ENCODE results near the gene BCL7A. TPM values are rescaled to one million over a fixed set of nuclear protein-coding genes. Genes with fewer than 3 reads are reported as not detected.

The BCL7A gene
- total RNA-seq, 1 donor from 2014 or later: 41.4 TPM

DNA sequence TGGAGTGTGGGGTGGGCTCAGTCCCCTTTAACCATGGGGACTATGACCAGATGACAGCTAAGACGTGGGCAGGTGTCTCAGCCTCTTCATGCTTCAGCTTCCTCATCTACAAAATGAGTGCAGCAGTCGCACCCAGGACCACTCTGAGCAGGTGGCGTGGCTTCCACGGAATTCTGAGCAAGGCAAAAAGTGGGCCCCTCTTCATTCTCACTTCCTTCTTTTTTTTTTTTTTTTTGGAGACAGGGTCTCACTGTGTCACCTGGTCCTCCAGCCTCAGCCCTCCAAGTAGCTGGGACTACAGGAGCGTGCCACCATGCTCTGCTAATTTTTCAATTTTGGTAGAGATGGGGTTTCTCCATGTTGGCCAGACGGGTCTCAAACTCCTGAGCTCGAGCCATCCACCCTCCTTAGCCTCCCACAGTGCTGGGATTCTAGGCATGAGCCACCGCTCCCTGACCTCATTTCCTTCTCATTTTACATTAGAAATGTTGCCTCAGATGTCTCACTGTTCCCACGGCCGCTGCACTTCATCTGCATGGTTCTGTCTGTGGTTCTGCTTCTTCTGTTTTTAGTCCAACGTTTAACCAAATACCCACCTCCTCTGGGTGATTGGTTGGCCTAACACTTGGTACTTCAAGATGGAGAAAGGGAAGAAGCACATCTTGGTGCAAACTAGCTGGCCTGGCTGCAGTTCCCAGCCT, 41.3 kb upstream of the BCL7A start:
- TF ChIP-seq, protein P1, sequence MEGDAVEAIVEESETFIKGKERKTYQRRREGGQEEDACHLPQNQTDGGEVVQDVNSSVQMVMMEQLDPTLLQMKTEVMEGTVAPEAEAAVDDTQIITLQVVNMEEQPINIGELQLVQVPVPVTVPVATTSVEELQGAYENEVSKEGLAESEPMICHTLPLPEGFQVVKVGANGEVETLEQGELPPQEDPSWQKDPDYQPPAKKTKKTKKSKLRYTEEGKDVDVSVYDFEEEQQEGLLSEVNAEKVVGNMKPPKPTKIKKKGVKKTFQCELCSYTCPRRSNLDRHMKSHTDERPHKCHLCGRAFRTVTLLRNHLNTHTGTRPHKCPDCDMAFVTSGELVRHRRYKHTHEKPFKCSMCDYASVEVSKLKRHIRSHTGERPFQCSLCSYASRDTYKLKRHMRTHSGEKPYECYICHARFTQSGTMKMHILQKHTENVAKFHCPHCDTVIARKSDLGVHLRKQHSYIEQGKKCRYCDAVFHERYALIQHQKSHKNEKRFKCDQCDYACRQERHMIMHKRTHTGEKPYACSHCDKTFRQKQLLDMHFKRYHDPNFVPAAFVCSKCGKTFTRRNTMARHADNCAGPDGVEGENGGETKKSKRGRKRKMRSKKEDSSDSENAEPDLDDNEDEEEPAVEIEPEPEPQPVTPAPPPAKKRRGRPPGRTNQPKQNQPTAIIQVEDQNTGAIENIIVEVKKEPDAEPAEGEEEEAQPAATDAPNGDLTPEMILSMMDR (IDR thresholded peaks at IDR 0.05): no peak
- Mint-ChIP-seq H3K9me3 (no peaks in the 10 kb centered on the region), H3K27ac (peak overlapping the region; percentile 90), H3K27me3 (no peaks in the 10 kb centered on the region), H3K36me3 (ENCODE audit: low read depth) (no peaks in the 10 kb centered on the region), H3K4me1 (peaks cover 59% of the 10 kb centered on the region), H3K4me3 (peak overlapping the region; percentile 70)
- ChIA-PET POLR2A (interaction anchor here (0.6 to 4.5 kb wide), 17 partner anchors 8 to 1154 kb away, joined by 3 to 98 read pairs (median 5); partner anchors contain the start of gene BCL7A), CTCF (interaction anchor here (1.0 to 2.0 kb wide), 6 partner anchors 11 to 143 kb away, joined by 3 to 8 read pairs (median 5); partner anchors contain the start of gene CFAP251)
- DNase-seq (no peak), ATAC-seq (ENCODE audit: low read depth) (peak; percentile 78)
- intact Hi-C loops (cut with micrococcal nuclease): loop anchor here (1.0 to 2.0 kb wide), 4 partner anchors 12 to 62 kb away; partner anchors contain the start of gene CFAP251

DNA sequence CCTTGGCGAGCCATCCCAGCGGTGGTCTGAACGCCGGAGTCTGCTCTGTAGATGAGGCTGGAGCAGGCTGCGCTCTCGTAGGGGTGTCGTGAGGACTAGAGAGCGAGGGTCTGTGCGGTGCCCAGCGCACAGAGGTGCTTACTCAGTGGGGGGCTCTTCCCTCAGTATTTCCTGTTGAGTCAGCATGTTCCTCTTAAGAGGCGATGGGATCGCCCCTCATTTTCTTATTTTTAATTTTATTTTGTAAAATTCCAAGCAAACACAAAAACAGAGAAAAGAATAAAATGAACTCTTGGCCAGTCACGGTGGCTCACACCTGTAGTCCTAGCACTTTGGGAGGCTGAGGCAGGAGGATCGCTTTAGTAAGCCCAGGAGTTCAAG, 40.8 kb upstream of the BCL7A start:
- no peak for ATAC-seq (ENCODE audit: low read depth)
- POLR2A ChIA-PET: interaction anchor here (0.6 to 4.5 kb wide), 15 partner anchors 8 to 248 kb away, joined by 3 to 98 read pairs (median 6); partner anchors contain the start of gene BCL7A
- peak overlapping the region; percentile 70 for H3K4me3 Mint-ChIP-seq
- intact Hi-C loops (cut with micrococcal nuclease): loop anchor here (1.0 to 2.0 kb wide), 4 partner anchors 11 to 62 kb away; partner anchors contain the start of gene CFAP251
- TF ChIP-seq, protein P1 (IDR thresholded peaks at IDR 0.05): no peak
- H3K27ac Mint-ChIP-seq: peak overlapping the region; percentile 90
- H3K9me3 Mint-ChIP-seq: no peaks in the 10 kb centered on the region
- H3K27me3 Mint-ChIP-seq: no peaks in the 10 kb centered on the region
- no peaks in the 10 kb centered on the region for H3K36me3 Mint-ChIP-seq (ENCODE audit: low read depth)
- H3K4me1 Mint-ChIP-seq: peaks cover 59% of the 10 kb centered on the region
- no peak for DNase-seq
- CTCF ChIA-PET: interaction anchor here (1.3 to 2.0 kb wide), 4 partner anchors 11 to 62 kb away, joined by 5 to 8 read pairs (median 6); partner anchors contain the start of gene CFAP251

DNA sequence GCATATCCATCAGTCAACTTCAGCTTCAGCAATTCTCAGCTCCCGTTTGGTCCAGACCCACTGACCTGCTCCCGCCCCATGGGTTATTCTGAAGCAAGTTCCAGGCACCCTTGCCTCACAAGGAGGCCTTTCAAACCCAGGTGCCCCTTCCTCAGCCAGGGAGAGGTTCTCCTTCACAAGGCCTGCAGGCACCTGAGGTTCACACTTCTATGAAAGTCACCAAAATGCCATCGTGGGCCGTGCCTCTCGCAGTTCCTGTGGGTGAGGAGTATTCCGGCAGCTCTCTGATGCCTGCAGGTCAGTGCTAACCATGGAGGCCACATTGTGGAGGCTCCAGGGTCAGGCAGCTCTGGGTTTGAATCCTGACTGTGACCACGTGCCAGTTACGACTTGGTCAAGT, 40.2 kb upstream of the BCL7A start:
- POLR2A ChIA-PET: interaction anchor here (0.6 to 4.5 kb wide), 10 partner anchors 10 to 438 kb away, joined by 3 to 98 read pairs (median 10); partner anchors contain the start of gene BCL7A
- Mint-ChIP-seq H3K4me3 (no peak overlapping the region), H3K36me3 (ENCODE audit: low read depth) (no peaks in the 10 kb centered on the region), H3K27me3 (no peaks in the 10 kb centered on the region), H3K9me3 (no peaks in the 10 kb centered on the region), H3K27ac (peak overlapping the region; percentile 90), H3K4me1 (peaks cover 59% of the 10 kb centered on the region)
- ATAC-seq (ENCODE audit: low read depth) (no peak), DNase-seq (no peak)
- intact Hi-C loops (cut with micrococcal nuclease): loop anchor here (2.0 kb wide), 1 partner anchor 63 kb away; the partner anchor contains the start of gene CFAP251
- TF ChIP-seq, protein P1 (IDR thresholded peaks at IDR 0.05): no peak
- CTCF ChIA-PET: interaction anchor here (1.8 to 2.0 kb wide), 2 partner anchors 23 to 63 kb away, joined by 5 to 6 read pairs; partner anchors contain the start of gene CFAP251

DNA sequence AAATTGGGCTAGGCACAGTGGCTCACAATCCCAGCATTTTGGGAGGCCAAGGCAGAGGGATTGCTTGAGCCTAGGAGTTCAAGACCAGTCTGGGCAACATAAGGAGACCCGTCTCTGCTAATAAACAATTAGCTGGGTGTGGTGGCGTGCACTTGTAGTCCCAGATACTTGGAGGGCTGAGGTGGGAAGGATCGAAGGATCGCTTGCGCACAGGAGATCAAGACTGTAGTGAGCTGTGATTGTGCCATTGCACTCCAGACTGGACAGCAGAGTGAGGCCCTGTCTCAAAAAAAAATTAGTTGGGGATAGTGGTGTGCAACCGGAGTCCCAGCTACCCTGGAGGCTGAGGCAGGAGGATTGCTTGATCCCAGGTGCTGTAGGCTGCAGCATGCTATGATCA, 38.7 kb upstream of the BCL7A start:
- H3K27ac Mint-ChIP-seq: peak overlapping the region; percentile 56
- H3K27me3 Mint-ChIP-seq: no peaks in the 10 kb centered on the region
- H3K4me3 Mint-ChIP-seq: no peak overlapping the region
- ATAC-seq (ENCODE audit: low read depth) (no peak), DNase-seq (no peak)
- no peaks in the 10 kb centered on the region for H3K36me3 Mint-ChIP-seq (ENCODE audit: low read depth)
- H3K9me3 Mint-ChIP-seq: no peaks in the 10 kb centered on the region
- ChIA-PET POLR2A (interaction anchor here (0.7 to 4.5 kb wide), 5 partner anchors 8 to 41 kb away, joined by 3 to 98 read pairs (median 12); partner anchors contain the start of gene BCL7A), CTCF (interaction anchor here (0.7 to 1.5 kb wide), 4 partner anchors 9 to 65 kb away, joined by 3 read pairs; partner anchors contain the start of gene CFAP251)
- peaks cover 59% of the 10 kb centered on the region for H3K4me1 Mint-ChIP-seq
- intact Hi-C loops (cut with micrococcal nuclease): no loop called here
- TF ChIP-seq, protein P1 (IDR thresholded peaks at IDR 0.05): no peak

All from activated B cell treated with CpG ODN at 0.5 μM for 24 hours (primary cell).